Measurements from ENCODE around the gene EMSY. TPM values are rescaled to one million over a fixed set of nuclear protein-coding genes. Genes with fewer than 3 reads are reported as not detected.

EMSY gene
- polyA plus RNA-seq, 1 donor from 2014 or later: 25.0 TPM

- Histone ChIP-seq H3K27ac (ENCODE audit: low read length) (no peak overlapping the region), H3K4me2 (ENCODE audit: low read length) (no peak overlapping the region)
Observed at GRCh38 chr11:76602431-76602861, 157.6 kb downstream of the EMSY start.

More at GRCh38 chr11:76602431-76602861, 157.6 kb downstream of the EMSY start:
- H3K4me3 ChIP-seq (ENCODE audit: low read length): no peak overlapping the region
- no peaks in the 10 kb centered on the region for H3K9me2 ChIP-seq (ENCODE audit: insufficient read depth, low read length)
- H4K20me1 ChIP-seq (ENCODE audit: insufficient read depth): no peaks in the 10 kb centered on the region
- no peak overlapping the region for H2AFZ ChIP-seq (ENCODE audit: low read depth, low read length)
- no peaks in the 10 kb centered on the region for H3K9me3 ChIP-seq (ENCODE audit: low read length)
- H3K9ac ChIP-seq (ENCODE audit: low read length): no peak overlapping the region
- no peaks in the 10 kb centered on the region for H3K36me3 ChIP-seq (ENCODE audit: insufficient read depth, low read length)
- H3F3A ChIP-seq (ENCODE audit: insufficient read depth, low read length, poor library complexity, severe bottlenecking): no peaks in the 10 kb centered on the region
- no peaks in the 10 kb centered on the region for H3K79me2 ChIP-seq (replicated peaks; ENCODE audit: insufficient read depth, low read length)
- H3K27me3 ChIP-seq (ENCODE audit: insufficient read depth, low read depth, low read length): no peaks in the 10 kb centered on the region
- TF ChIP-seq RAD21 (conservative IDR thresholded peaks at IDR 0.05) (no peak), REST (IDR thresholded peaks at IDR 0.05; ENCODE audit: borderline replicate concordance) (no peak), CTCF (IDR thresholded peaks at IDR 0.05; ENCODE audit: poor library complexity, severe bottlenecking) (no peak), EZH2 (IDR thresholded peaks at IDR 0.05; ENCODE audit: borderline replicate concordance, insufficient read depth, low read length, poor library complexity, severe bottlenecking) (no peak), SMC3 (conservative IDR thresholded peaks at IDR 0.05; ENCODE audit: poor library complexity) (no peak), EP300 (conservative IDR thresholded peaks at IDR 0.05; ENCODE audit: poor library complexity, severe bottlenecking) (no peak)

Small RNA genes lying within 50 kb of the gene (small RNA-seq; reads per million reads assigned to genes)
- 0 reads per million in 3 experiments for gene AP001189.2
- 0 to 1.2 (median 0) reads per million in 3 experiments for gene RF00019

Other genes starting within 250 kb of the EMSY start
- 1.4 and 2.3 TPM in 2 replicates for gene WNT11, start 238.5 kb upstream of the EMSY start, polyA plus RNA-seq
- 107 and 110 TPM in 2 replicates for gene THAP12, start 63.9 kb upstream of the EMSY start, polyA plus RNA-seq
- 17.2 and 24.0 TPM in 2 replicates for gene GVQW3, start 63.7 kb upstream of the EMSY start, polyA plus RNA-seq
- gene LRRC32, start 225.7 kb downstream of the EMSY start, polyA plus RNA-seq: not detected in 2 replicates